ENCODE results near the gene TMF1.
A peak's percentile ranks its signal among the peaks of the same experiment; 100 is the strongest.

Gene TMF1

DNA sequence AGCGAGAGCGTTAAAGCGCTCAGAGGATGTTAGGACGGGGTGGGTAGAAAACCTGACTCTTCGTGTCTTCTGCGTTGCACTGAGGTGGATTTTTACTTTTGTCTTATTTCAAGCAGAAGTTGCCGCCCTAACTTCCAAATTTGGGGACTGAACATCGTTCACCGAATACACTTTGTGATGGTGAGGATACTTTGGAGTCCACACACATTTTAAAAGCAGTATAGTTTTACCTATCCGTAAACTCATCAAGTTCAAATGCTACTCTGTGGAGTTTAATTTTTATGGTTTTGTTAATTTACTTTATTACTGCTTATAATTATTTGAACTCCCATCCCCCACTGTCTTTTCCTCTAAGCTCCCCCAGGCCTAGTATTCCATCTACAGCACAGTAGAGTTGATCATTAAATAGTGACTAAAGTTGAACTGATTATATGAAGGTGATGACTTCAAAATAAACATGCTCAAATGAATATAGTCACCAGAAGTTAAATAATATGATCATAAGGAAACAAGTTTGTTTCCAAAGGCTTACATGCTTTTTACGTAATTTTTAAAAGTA lies 38.0 kb downstream of the TMF1 start:
- DNase-seq (ENCODE audit: low read depth, low spot score) = no peak

DNA sequence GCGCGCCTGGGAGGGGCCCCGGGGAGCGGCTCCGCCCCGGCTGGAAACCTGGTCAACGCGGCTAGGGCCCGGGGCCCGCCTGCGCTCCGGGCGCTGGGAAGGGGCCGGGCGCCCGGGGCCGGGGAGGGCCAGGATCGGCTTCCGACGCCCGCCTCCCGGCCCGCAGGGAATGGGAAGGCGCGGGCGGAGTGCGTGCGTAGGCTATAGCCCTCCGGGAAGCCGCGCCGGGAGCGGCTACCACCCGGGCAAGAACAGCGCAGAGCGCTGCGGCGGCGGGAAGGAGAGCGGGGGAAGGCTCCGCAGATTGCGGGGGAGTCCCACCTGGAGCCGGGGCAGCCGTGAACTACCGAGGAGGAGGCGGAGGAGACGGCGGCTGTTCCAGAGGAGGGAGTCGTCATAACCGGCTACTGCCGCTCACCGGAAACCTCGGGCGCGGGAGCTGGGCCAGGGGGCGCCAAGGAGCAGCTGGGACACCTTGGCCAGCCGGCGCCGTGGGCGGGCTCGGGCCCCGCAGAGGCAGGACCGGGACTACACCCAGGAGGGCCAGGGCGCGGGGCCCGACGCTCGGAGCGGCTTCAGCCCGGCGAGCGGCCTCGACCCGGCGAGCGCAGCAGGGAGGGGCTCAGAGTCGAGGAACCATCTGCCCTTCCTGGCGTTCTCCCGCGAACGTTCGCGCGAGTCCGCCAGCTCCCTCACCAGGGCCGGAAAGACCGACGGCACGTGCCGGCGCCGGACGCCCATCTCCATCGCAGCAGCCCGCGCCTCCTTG lies 38.7 kb downstream of the TMF1 start, which contains the start of gene EOGT:
Gene EOGT (minus strand): TSS at position 432 of the 769 bp plus-strand sequence. CDS start 3,838 bp downstream, outside the sequence.
- DNase-seq (ENCODE audit: low read depth, low spot score) = peak; percentile 39

DNA sequence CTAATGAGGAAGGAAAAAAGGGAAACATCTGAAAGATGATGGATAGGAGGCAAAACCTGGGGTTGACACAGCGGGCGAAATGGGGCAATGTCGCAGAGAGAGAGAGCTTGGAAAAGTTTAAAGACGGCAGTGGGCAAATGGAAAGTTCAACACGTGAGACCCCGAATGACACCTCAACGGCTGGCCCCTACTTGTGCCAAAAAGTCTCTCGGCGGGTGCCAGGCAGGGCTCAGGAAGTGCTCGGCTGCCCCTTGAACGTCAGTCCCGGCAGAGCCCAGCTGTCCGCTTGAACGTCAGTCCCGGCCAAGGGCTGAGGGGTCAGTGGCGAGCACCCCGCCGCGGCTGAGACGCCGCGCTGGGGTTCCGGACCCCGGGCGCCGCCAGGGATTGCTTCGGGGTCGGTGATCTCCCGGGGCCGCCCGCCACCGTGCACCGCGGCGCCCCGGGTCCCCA lies 39.3 kb downstream of the TMF1 start:
- DNase-seq (ENCODE audit: low read depth, low spot score) = no peak

DNA sequence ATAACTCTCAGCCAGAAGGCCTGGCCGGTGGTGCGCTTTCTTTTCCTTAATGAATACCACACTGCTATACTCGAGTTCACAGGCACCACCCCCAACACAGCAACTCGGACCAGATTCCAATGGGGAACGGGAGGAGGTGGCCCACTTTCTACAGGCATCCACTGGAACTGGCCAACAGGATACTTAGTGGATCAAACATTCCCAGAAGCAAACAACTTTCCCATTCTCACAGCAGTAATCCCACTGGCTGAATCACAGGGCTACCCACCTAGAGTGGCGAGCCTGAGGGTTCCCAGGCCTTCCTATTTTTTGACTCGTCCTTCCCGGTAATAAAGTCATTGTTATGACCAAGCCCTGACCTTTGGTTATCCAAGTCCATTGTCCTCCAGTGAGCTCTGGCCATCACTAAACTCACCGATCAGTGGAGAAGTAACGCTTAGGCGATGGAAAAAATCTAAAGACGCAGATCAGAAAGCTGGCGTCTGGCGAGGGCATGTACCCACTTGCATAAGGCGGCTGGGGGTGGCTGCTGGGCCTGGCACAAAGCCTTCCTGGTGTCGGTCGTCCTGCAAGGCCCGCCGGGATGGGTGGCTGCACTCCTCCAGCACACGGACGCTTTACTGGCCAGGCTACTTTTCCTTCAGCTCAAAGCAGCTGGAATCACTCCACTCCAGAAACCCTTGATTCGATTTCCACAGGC lies 39.9 kb downstream of the TMF1 start:
- DNase-seq (ENCODE audit: low read depth, low spot score) = no peak

DNA sequence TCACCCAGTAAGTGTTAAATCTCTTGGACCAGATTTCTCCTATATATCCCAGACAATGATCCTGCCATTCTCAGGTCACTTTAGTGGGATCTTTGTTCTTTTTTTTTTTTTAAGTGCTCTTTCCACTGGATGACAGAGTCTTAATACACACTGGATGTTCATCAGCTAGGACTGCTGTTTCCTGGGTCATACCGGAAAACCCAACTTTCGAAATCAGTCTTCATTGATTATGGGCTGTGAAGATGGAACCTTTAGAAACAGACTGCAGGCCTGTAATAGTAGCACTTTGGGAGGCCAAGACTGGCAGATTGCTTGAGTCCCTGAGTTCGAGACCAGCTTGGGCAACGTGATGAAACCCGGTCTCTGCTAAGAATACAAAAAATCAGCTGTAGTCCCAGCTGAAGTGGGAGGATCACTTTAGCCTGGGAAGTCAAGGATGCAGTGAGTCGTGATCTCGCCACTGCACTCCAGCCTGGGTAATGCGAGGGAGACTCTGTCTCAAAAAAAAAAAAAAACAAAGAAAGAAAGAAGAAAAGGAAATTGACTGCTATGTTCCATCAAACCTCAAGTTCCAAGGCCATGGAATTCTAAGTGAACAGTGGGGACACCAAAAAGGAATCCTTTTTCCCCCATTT lies 40.9 kb downstream of the TMF1 start:
- no peak for DNase-seq (ENCODE audit: low read depth, low spot score)

DNA sequence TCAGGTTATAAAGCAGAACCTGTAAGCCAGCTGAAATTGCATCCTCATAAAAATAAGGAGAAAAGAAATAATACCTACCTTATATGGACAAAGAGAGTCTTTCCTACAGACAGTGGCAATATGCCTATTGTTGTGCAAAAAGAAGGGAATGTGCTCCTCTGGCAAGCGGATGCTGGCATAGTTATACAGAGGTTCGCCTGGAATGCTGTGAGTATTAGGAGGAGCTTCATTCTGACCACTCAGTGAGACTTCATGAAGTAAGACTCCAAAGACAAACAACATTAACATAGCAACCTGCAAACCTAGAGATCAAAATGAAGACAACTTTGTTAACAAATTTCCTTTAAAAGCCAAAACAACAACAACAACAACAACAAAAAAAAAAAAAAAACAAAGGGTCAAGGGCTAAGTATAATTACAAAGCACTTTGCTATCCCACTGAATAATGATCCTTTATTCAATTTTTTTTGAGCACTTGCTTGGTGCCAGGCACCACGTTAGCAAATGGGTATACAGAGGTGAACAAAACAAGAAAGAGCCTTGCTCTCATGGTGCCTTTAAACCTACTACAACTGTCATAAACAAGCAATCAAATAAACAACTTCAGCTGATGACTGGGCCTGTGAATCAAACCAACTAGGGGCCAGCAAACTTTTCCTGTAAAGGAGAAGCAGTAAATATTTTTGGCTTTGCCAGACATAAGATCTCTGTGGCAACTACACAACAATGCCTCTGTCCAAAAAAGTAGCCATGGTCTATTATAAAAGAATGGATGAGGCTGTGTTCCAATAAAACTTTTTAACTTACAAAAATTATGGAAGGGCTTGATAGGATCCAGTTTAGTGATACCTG lies 42.3 kb downstream of the TMF1 start:
- DNase-seq (ENCODE audit: low read depth, low spot score) = no peak

DNA sequence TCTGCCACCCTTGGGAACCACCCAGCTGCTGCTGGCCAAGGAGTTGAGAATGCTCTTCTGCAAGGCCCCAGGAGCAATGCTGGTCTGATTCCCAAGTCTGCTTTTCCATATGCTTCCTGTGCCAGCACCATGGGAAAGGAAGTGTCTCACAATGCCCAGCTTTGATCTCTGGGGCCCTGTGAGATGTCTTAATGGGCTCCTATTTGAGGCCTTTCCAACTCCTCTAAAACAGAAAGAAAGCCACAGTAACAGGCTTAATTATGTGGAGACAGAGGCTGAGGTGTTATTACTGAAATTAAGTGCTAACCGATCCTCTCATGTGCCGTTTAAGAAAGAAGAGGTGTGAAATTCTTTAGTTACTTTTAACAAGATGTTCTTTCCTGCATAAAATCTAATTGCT lies 43.2 kb downstream of the TMF1 start:
- DNase-seq (ENCODE audit: low read depth, low spot score) = no peak

DNA sequence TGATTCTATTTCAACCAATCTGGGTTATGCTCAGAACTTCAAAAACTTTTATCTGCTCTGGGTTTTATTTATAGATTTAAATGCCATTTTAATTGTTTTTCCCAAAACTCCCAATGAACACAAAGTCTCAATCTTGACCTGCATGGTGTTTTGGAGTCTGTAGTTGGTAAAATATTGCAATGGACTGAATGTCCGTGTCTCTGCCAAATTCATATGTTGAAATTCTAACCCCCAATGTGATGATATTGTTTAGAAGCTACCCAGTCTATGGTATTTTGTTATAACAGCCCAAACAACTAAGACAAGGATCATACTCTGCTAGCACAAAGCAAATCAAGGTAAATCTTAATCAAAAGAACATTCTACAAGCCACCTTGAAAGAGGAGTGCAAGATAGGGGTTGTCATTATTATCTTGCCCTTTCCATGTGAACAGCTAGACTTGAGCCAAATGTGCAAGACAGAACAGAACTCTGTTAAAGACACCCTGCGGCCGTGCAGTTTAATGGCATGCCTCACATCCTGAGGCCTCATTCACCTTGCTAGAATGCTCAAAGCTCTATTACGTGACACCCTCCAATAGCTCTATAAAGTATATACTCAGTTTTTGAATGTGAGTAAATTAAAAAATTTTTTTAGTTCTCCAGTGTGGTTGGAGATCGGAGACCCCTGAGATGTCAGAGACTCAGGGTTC lies 46.2 kb downstream of the TMF1 start:
- no peak for DNase-seq (ENCODE audit: low read depth, low spot score)

DNA sequence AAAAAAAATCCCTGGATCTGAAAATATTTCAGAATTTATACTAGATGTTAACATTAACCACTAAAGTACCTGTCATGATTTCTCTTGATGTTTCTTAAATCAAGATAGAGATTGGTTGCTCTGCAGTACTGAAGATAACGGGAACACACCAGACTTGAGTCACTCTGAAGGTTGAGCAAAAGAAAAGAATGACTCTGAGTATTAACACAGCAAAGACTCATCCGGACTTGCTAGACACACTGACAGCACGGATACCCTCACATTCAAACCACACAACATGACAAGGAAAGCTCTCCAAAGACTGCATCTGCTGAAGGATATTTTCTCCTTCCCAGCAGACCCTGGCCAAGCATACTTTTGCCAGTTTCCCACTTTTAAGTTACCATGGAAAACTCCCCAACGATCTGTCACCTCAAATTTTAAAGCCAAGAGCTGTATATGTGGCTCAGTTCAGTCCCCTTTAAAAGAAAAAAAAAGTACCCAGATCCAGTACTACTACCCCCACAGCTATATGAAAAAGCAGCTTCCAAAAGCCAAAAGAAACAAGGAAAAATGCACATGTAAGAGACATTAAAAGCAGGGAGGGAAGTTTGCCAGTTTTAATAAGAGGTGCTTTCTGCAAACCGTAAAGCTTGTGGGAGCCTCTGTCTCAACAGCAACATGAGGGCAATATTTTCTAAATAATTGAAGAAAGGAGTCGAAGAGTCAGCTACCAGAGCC lies 46.9 kb downstream of the TMF1 start:
- no peak for DNase-seq (ENCODE audit: low read depth, low spot score)

DNA sequence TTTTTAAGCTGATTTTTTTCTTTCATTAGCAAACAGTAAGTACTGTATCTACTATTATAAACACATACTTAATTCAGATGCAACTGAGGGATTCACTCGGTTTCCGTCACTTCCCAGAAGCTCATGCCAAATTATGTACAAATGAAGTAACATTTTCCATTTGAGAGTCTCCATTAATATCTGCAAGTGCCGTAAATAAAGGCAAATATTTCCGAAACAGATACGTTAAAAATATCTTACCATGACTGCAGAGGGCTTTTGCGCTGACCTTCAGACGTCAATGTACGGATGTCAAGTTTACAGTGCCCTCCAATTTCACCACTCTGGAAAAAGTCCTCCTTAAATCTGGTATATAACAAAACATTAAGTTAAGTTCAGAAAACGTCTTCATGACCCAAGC lies 48.0 kb downstream of the TMF1 start:
- no peak for DNase-seq (ENCODE audit: low read depth, low spot score)

DNA sequence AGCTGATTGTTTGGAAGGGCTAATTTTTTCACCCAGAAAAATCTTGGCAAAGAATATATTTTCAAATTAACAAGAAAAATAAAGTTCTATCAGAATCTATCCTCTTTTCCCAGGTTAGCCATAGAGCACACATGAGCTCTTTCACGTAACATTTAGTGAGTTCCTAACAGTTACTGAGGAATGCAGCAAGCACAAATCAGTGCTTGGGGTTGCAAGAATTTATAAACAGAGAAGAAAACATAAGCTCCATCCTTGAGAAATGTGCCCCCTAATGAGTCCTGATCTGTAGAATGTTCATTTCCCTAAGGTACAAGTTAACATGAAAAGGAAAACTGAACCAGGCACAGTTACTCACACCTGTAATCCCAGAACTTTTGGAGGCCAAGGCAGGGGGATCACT lies 52.5 kb downstream of the TMF1 start:
- DNase-seq (ENCODE audit: low read depth, low spot score) = no peak

DNA sequence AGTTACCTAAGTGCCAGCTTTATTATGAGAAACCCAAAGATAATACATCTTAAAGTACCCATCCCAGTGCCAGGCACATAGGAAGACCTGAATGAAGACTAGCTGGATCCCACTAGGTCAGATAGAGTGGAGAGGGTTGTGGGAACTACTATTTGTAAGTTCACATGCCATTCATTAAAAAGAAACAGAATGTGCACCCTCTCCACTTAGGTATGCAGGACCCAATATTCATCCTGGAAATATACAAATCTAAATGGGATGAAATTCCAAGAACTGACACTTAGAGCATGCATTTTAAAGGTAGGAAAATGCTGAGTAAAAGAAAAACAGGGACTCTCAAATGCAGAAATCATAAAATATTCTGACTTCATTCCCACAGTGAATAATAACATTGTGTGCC lies 53.0 kb downstream of the TMF1 start:
- no peak for DNase-seq (ENCODE audit: low read depth, low spot score)

DNA sequence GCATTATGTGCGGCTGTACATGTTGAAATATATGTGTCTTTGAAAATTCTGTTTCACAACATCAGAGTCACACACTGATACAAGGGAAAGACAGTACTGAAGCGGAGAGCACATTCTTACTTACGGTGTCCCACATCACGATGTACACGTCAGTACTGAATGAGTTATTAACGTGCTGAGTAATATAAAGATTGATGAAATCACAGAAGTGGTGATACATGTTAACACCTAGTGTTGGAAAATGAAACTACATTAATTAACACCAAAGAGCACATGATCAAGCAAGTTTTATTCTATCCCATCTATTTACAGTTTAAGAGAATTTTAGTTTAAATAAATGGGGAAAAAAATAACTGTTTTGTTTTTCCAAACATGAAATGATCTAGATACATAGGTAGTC lies 54.2 kb downstream of the TMF1 start:
- no peak for DNase-seq (ENCODE audit: low read depth, low spot score)

DNA sequence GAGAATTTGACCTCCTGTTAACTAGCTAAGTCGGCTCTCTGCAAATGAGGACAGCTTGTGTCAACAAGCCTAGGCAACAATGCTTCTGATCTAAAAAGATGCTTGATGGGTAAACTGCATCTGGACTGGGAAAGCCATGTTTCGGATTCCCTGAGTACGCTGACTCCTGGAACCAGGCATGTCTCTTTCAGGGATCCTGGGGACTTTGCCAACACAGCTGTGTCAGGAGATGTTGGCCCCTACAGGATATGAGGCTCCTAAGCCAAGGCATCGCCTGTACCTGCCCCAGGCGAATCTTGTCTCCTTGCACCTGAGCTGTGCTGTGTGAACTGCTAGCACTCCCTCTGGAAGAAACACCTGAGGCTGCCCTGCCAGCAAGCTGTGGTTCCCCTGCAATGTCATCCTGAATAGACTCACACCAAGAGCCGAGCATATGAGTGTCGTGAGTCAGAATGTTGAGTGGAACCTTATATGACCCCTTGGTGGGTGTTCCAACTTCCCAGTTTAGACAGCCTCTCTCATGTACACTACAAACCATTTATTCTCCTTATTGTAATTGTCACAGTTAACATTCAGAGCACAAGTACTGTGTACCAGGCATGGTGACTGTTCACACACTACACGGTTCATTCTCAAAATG lies 55.7 kb downstream of the TMF1 start:
- no peak for DNase-seq (ENCODE audit: low read depth, low spot score)

DNA sequence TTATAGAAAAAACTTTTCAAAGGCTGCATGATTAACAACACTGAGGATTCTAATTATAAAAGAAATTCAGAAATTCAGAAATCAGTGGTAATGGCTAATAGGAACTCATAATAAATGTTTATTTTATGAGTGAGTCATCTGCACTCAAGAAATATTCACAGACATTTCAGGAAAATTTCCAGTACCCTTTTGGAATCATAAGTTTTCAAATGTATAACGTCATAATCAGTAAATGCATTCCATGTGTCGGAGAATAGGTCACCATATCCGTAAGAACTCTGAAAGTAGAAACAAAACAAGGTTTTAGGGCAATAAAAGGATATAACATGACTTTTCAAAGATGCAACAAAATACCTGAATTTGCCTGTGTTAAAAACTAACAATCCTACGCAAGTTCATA lies 63.4 kb downstream of the TMF1 start:
- DNase-seq (ENCODE audit: low read depth, low spot score) = no peak

DNA sequence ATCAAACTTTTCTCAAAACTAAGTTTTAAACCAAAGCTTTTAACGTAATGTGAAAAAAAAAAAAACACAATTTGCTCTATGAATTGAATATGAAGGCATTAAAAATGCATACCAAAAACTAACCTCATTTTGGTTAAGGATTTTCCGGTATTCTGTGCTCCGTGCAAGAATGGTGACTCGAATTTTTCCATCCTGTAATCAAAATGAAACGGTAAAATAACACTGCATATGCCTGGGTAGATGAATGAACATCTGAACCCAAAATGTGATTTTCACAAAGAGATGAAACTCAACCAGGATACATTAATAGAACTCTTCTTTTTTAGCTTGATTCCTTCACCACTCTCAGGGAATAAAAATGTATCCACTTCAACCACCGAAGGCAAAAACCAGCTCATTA lies 64.8 kb downstream of the TMF1 start:
- DNase-seq (ENCODE audit: low read depth, low spot score) = no peak

DNA sequence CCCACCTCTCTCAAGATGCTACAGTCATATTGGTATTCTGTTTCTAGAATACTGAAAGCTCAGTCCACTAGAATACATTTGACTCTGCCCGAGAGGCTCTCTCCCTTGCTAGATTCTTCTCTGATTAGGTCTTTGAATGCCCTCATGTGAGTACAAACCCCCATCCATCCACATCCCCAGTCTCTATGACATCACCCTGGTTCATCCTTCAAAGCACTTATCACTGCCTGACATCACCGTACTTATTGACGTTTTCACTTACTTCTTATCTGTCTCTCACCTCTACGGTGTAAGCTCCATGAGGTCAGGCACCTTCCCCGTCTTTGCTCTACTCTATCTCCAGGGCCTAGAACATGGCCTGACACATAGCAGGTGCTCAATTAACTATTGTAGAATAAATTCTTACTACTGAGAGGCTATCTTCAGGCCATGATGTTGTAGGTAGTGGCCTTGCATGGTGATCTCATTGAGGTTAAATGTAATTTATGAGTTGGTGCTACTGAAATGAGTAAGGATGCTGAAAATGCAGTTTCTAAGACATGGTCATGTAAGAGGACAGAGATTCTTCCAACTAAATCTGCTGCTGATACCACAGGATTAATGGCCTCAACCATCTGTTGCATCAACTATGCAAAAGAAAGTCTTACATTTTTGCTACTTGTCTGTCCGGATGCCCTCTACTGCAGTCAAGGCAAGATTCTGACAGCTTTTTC lies 65.5 kb downstream of the TMF1 start:
- no peak for DNase-seq (ENCODE audit: low read depth, low spot score)

DNA sequence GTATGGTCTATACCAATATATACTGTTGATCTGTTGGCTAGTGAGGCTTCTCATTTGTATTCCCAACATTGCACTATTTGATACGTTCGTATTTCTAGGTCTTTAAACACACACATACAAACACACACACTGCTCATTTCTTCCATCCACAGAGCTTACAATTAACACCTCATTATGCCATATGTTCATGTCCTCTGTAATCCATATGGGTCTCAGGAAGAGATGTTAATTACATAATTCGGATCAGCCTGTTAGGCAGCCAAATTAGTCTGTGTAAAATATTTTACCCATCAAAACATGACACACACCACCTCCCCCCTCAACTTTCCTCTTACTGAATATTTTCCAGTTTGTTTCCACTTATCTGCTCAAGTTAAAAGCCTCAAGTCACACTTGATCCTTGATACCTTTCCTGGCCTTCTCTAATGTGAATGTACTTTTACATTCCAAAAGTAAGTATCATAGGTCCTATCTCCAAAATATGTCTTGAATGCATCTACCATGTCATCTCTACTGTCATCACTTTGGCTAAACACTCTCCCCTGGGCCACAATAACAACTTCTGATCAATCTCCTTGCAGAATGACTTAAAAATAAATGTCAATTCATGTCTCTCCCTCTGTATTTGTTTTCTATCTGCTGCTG lies 66.9 kb downstream of the TMF1 start:
- DNase-seq (ENCODE audit: low read depth, low spot score) = no peak

Data from activated naive CD8-positive, alpha-beta T cell treated with anti-CD3 and anti-CD28 coated beads, Interleukin-2, amount 50 U/mL, for 16 hours (primary cell).